GM19328 (cell line): ENCODE results near the gene GNPTAB.

ENCODE experiments used
- ATAC-seq: cut with Tn5 transposase; IDR thresholded peaks from one replicate; pipeline ENCODE4 v1.9.1; 2021; ENCODE audit warnings: mild to moderate bottlenecking, moderate library complexity; ENCODE audit not compliant: unreplicated experiment

Gene GNPTAB

GRCh38 chr12:101775816-101776215 is 54.9 kb downstream of the GNPTAB start:
- ATAC-seq = no peak

GRCh38 chr12:101773650-101774162 is 57.1 kb downstream of the GNPTAB start:
- no peak for ATAC-seq

- no peak for ATAC-seq
These were observed 58.6 kb downstream of the GNPTAB start for GRCh38 chr12:101772012-101772775.

- no peak for ATAC-seq
These were observed 60.9 kb downstream of the GNPTAB start for GRCh38 chr12:101769865-101770264.

DNA sequence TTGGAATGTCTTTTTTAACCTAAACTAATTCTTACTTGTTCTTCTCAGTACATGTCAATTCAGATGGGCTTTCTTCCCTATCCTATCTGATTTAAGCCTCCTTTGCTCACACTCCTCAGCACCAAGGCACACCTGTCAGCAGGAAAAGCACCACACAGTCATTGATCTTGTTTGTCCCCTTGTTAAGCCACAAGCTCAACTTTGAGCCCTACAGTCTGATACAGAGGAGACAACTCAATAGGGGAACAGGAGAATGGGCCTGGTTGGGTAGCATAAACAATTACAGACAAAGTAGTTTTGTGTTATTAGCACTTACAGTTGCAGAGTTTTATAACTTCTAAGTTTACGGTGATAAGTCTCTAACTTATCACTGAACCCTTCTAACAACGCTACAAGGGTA is 62.0 kb downstream of the GNPTAB start:
- no peak for ATAC-seq

DNA sequence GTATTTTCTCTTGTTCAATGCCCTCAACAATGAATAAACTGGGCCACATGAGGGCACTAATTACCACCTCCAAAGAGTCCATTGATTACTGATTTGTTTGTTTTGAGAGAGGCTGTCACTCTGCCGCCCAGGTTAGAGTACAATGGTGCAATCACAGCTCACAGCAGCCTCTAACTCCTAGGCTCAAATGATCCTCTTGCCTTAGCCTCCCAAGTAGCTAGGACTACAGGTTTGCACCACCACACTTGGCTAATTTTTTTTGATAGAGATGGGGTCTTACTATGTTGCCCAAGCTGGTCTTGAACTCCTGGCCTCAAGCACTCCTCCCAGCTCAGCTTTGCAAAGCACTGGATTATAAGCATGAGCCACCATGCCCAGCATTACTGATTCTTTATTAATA is 63.2 kb downstream of the GNPTAB start:
- no peak for ATAC-seq

GRCh38 chr12:101764051-101764792 is 66.5 kb downstream of the GNPTAB start:
- no peak for ATAC-seq

DNA sequence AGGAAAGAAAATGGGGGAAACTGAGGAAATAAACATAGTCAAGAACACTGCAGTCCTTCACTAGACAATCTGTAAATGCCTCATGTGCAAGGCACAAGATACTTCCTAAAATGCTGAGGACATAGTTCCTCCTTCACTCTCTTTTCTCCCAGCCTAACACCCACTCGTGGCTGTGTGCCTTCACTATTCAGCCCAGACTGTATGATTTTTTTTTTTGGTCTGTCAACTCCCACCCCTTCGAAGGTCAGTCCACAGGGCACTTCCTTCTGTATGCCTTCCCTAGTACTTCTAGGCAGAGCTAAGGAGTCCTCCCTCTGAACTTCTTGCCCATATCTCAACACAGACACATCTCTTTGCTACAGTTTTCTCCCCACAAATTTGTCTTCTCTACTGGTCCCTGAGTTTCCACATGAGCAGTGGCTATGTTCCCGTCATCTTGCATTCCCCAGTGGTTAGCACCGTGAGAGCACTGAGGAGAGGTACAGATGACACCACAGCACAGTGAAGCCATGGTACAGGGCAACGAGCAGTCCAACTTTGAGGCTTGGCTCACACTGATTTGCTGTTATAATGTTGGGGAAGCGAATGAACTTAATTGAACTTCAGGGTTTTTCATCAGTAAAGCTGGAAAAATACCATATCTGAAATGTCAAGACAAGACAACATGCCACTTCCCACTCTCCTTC is 67.4 kb downstream of the GNPTAB start:
- ATAC-seq = no peak

DNA sequence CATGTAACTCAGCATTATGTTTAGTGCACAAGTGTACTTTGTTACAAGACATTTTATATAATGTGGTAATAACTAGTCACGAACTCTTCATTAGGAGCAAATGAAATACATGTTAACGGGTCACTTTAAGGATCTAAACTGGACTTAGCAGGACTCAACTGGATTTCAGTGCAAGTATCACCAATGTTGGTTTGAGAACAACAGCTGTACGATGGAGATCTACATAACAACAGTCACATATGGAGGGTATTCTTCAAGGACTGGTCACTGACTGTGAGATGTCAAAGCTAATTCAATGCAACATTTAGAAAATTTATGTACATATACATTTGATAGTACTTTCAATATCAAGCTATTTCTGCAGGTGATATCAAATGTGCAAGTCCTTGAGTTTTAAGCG is 69.0 kb downstream of the GNPTAB start:
- ATAC-seq = no peak

GRCh38 chr12:101761350-101761749 is 69.4 kb downstream of the GNPTAB start:
- no peak for ATAC-seq

DNA sequence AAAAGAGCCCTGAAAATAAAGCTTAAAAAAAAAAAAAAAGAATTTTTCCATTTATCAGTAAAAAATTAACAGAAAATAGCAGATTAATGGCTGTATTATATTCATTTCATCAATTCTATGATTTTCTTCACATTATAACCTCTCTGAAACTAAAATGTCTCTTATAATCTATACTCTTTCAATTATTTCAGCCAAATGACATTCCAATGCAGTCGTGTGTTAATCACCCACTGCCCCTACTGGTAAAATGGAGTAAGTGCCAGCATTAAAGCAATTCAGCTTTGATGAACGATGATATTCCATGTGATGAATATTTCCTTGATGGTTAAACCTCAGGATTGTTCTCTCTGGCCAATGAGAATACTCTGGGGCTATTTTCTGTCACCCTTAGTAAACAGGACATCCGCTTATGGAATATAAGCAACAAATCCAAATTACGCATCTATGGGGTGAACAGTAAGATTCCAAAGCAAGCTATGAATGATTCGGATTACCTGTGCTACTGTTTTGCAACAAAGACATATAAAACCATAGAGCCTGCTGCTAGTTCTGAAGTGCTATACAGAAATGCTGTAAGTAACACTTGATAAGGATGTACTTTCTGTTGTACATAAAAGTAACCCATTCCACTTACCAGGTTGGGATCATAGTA is 71.2 kb downstream of the GNPTAB start:
- ATAC-seq = no peak

DNA sequence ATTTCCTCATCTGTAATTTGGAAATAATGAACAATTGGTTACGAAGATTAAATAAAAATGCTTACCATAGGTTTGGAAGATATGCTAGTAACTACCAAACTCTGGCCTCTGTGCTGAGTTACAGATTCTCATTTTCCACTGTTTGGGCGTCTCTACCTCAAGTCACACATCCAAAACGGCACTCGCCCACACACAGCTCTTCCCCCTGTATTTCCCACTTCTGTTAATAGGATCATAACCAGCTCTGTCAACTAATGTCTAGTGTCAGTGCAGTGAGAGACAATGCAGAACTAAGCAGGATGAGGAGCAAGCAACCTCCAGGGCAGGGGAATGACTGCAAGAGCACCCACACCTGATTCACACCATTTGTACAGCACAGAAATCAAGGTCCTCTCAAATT is 80.6 kb downstream of the GNPTAB start:
- no peak for ATAC-seq

DNA sequence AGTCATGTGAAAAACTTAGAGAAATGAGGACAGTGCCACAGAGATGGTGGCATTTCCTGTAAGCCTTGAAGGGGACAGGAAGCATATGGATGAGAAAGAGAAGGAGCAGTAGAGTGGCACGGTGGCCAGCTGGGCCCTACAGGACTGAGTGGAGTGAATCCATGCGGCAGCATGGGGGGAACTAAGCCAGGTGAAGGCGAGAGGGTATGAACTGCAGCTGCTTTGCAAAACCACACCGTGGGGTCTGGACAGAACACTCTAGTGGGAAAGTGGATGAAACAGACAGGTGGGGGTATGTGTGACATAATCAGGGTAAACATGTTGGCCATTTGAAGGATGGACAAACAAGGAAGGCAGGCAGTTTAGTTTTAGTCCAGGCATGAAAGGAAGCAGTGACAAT is 81.1 kb downstream of the GNPTAB start:
- ATAC-seq = no peak

GRCh38 chr12:101748907-101749306 is 81.9 kb downstream of the GNPTAB start:
- no peak for ATAC-seq

- ATAC-seq = no peak
These were observed 83.1 kb downstream of the GNPTAB start for GRCh38 chr12:101747697-101748096.

DNA sequence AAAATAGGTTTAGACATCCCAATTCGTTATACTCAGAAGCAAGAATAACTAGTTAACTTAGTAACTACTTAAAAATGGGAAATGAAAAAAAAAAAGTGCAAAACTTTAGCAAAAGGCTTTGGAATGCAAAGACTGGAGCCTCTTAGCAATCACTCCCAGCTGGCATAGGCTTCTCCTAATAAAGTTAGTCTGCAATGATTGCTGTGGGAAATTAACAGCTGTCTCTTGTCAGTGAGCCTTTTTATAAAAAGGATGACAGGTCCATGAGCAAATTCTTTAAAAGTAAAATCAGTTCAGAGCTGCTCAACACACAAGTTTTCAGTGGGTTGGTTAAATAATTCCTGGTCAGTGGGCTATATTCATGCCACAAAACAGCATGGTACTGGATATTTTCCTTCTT is 84.1 kb downstream of the GNPTAB start:
- no peak for ATAC-seq

GRCh38 chr12:101746196-101746595 is 84.6 kb downstream of the GNPTAB start:
- ATAC-seq = no peak

- ATAC-seq = no peak
These were observed 85.3 kb downstream of the GNPTAB start for GRCh38 chr12:101745481-101745880.

DNA sequence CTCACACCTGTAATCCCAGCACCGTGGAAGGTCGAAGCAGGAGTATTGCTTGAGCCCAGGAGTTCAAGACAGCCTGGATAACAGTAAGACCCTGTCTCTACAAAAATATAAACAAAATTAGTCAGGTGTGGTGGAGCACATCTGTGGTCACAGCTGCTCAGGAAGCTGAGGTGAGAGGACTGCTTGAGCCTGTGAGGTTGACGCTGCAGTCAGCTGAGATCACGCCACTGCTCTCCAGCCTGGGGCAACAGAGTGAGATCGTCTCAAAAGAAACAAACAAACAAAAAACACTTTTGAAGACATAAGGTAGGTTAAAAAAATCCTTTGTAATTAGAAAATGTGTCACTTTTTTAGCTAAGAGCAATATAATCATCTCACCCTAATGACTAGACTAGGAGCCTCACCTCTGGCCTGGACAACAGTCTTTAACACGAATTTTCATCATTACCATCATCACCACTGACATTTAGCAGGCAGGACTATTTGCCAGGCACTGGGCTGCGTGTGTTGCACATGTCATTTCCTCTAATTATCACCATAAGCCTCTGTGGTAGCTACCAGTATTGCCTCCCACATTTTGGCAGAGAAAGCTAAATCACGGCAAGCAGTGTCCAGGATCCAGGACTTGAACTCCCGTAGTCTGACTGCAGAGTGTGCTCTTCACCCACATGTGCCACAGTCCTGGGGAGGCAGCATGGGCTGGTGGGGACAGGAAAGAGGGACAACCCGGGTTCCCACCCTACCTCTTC is 86.9 kb downstream of the GNPTAB start:
- ATAC-seq = peak; percentile 92

GRCh38 chr12:101743242-101743641 is 87.5 kb downstream of the GNPTAB start:
- no peak for ATAC-seq
